AG10803 (cell line): ENCODE data around the gene C9orf153.
A peak's percentile ranks its signal among the peaks of the same experiment; 100 is the strongest.

ENCODE experiments used
- DNase-seq: peaks from one replicate; pipeline ENCODE4 v3.0.0; 2010; ENCODE audit warnings: low read depth
- H3K4me3 ChIP-seq: 2 replicates; pipeline ENCODE4 v1.5.1; 2011; ENCODE audit warnings: mild to moderate bottlenecking, low read length, control low read depth
- CTCF ChIP-seq: conservative IDR thresholded peaks from 2 replicates; pipeline ENCODE4 v1.5.1; 2011; ENCODE audit warnings: mild to moderate bottlenecking, low read length, control low read depth, inconsistent platforms

Gene C9orf153

GRCh38 chr9:86248746-86249145, 10.7 kb downstream of the C9orf153 start:
- no peak for DNase-seq
- no peak for TF ChIP-seq CTCF
- H3K4me3 ChIP-seq = no peak overlapping the region

GRCh38 chr9:86246752-86247161, 12.7 kb downstream of the C9orf153 start:
- H3K4me3 ChIP-seq = no peak overlapping the region
- DNase-seq = peak; percentile 13
- TF ChIP-seq CTCF = no peak

GRCh38 chr9:86242071-86242470, 17.4 kb downstream of the C9orf153 start:
- no peak for DNase-seq
- H3K4me3 ChIP-seq = no peak overlapping the region
- no peak for TF ChIP-seq CTCF

- no peak overlapping the region for H3K4me3 ChIP-seq
- no peak for TF ChIP-seq CTCF
- DNase-seq = no peak
Measured at GRCh38 chr9:86241216-86241615, 18.2 kb downstream of the C9orf153 start.

GRCh38 chr9:86238861-86239770, 20.3 kb downstream of the C9orf153 start:
- DNase-seq = no peak
- no peak overlapping the region for H3K4me3 ChIP-seq
- TF ChIP-seq CTCF = no peak

- no peak for DNase-seq
- TF ChIP-seq CTCF = no peak
- H3K4me3 ChIP-seq = no peak overlapping the region
Measured at GRCh38 chr9:86230858-86231257, 28.6 kb downstream of the C9orf153 start.

- no peak overlapping the region for H3K4me3 ChIP-seq
- TF ChIP-seq CTCF = no peak
- DNase-seq = no peak
Measured at GRCh38 chr9:86222667-86223066, 36.8 kb downstream of the C9orf153 start.
